ENCODE data around the gene TMEM184C.
A peak's percentile ranks its signal among the peaks of the same experiment; 100 is the strongest.

The TMEM184C gene

DNA sequence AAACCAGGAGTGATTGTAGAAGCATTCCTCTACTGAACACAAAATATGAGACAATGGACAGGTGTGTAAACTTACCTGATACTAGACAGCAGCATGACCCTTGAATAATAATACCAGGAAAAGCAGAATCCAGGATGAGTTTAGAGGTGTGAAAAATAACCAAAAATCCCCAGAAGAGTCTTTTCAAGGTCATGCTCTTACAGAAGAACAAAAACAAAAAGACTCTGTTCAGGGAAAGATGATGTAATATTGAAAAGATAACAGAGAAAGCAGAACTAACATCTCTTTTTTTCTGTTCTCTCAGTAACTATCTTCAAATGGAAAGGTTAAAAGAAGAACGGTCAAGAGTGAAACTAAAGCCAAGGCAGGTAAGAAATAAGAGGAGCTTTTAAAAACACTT, 100.7 kb downstream of the TMEM184C start:
- ATAC-seq (no peak), DNase-seq (no peak)
- Mint-ChIP-seq H3K9me3 (no peaks in the 10 kb centered on the region), H3K4me1 (peaks cover 11% of the 10 kb centered on the region), H3K27me3 (peaks cover 9% of the 10 kb centered on the region), H3K27ac (peak overlapping the region in 1 of 2 donors; percentile 86), H3K4me3 (peak overlapping the region in 1 of 2 donors; percentile 30)
